ENCODE data around the gene TGFBR2.

- TF ChIP-seq CTCF (IDR thresholded peaks at IDR 0.05; ENCODE audit: insufficient read depth, low read depth, low read length) (no peak), EZH2 (IDR thresholded peaks at IDR 0.05; ENCODE audit: insufficient read depth, low read length) (no peak)
These were observed 87.7 kb downstream of the TGFBR2 start for GRCh38 chr3:30694148-30694547.
